GM06990 (cell line): ENCODE results near the gene TOMM6.

Experiments used
- DNase-seq: peaks from one replicate; pipeline ENCODE4 v3.0.0-alpha.2; 2011; ENCODE audit not compliant: insufficient read length; ENCODE audit errors: extremely low read depth
- H3K27me3 ChIP-seq: replicated peaks from 2 replicates; pipeline ENCODE4 v1.6.0; 2011; ENCODE audit warnings: low read length; ENCODE audit not compliant: control insufficient read depth, insufficient read depth
- H3K36me3 ChIP-seq: 2 replicates; pipeline ENCODE4 v1.5.1; 2011; ENCODE audit warnings: low read length; ENCODE audit not compliant: control insufficient read depth, insufficient read depth
- H3K4me3 ChIP-seq: replicated peaks from 2 replicates; pipeline ENCODE4 v1.5.1; 2011; ENCODE audit warnings: low read depth, mild to moderate bottlenecking, control low read depth, low read length
- CTCF ChIP-seq: IDR thresholded peaks from 2 replicates; pipeline ENCODE4 v1.5.1; 2011; ENCODE audit warnings: low read length, control low read depth, mild to moderate bottlenecking, inconsistent platforms; ENCODE audit not compliant: insufficient read depth, poor library complexity, severe bottlenecking

The TOMM6 gene

GRCh38 chr6:41744236-41744787 is 43.2 kb upstream of the TOMM6 start:
- TF ChIP-seq CTCF = no peak
- no peak for DNase-seq
- Histone ChIP-seq H3K27me3 (no peaks in the 10 kb centered on the region; the same call in none of the 2 replicates), H3K36me3 (no peaks in the 10 kb centered on the region), H3K4me3 (no peak overlapping the region)

GRCh38 chr6:41746107-41746506 is 41.4 kb upstream of the TOMM6 start:
- Histone ChIP-seq H3K27me3 (no peaks in the 10 kb centered on the region; the same call in none of the 2 replicates), H3K36me3 (no peaks in the 10 kb centered on the region), H3K4me3 (no peak overlapping the region)
- DNase-seq = no peak
- TF ChIP-seq CTCF = no peak

- Histone ChIP-seq H3K36me3 (no peaks in the 10 kb centered on the region), H3K27me3 (no peaks in the 10 kb centered on the region; the same call in none of the 2 replicates), H3K4me3 (no peak within 1 kb of the TSS)
- no peak for DNase-seq
- no peak for TF ChIP-seq CTCF
Measured at GRCh38 chr6:41747256-41748101, 40.0 kb upstream of the TOMM6 start, which contains the start of gene PGC. Gene PGC (minus strand): TSS chr6:41747397. CDS start chr6:41747334, 63 bp downstream.

- Histone ChIP-seq H3K4me3 (no peak overlapping the region), H3K36me3 (no peaks in the 10 kb centered on the region), H3K27me3 (no peaks in the 10 kb centered on the region; the same call in none of the 2 replicates)
- no peak for TF ChIP-seq CTCF
- DNase-seq = no peak
Measured at GRCh38 chr6:41748102-41748477, 39.4 kb upstream of the TOMM6 start.

GRCh38 chr6:41748542-41748941 is 39.0 kb upstream of the TOMM6 start:
- no peak for DNase-seq
- no peak overlapping the region for H3K4me3 ChIP-seq
- no peaks in the 10 kb centered on the region for H3K36me3 ChIP-seq
- TF ChIP-seq CTCF = no peak
- H3K27me3 ChIP-seq = no peaks in the 10 kb centered on the region; the same call in none of the 2 replicates
